Hepatocyte (in vitro differentiated cells): ENCODE results near the gene IPMK. TPM values are rescaled to one million over a fixed set of nuclear protein-coding genes. Genes with fewer than 3 reads are reported as not detected.

Source experiments
- DNase-seq: peaks from one replicate; pipeline ENCODE4 v3.0.0-alpha.2; 2016; ENCODE audit warnings: low spot score
- H2AFZ ChIP-seq: fragments of 200-600 bp; sonication (generic); 2 replicates; pipeline ENCODE4 v1.6.0; 2016; ENCODE audit warnings: antibody characterized with exemption, mild to moderate bottlenecking
- H3K27ac ChIP-seq: fragments of 200-600 bp; sonication (generic); 2 replicates; pipeline ENCODE4 v1.5.1; 2016; ENCODE audit warnings: mild to moderate bottlenecking
- H3K27me3 ChIP-seq: fragments of 200-600 bp; sonication (generic); 2 replicates; pipeline ENCODE4 v1.6.1; 2016
- H3K36me3 ChIP-seq: fragments of 200-600 bp; sonication (generic); replicated peaks from 2 replicates; pipeline ENCODE4 v1.5.1; 2016; ENCODE audit warnings: low read depth; ENCODE audit not compliant: insufficient read depth
- H3K4me1 ChIP-seq: fragments of 200-600 bp; sonication (generic); 2 replicates; pipeline ENCODE4 v1.5.1; 2016; ENCODE audit warnings: mild to moderate bottlenecking, moderate library complexity; ENCODE audit not compliant: insufficient read depth
- H3K4me2 ChIP-seq: fragments of 200-600 bp; sonication (generic); 2 replicates; pipeline ENCODE4 v1.6.0; 2016
- H3K4me3 ChIP-seq: fragments of 200-600 bp; sonication (generic); 2 replicates; pipeline ENCODE4 v1.5.1; 2016; ENCODE audit warnings: mild to moderate bottlenecking
- H3K79me2 ChIP-seq: fragments of 200-600 bp; sonication (generic); 2 replicates; pipeline ENCODE4 v1.6.0; 2017; ENCODE audit warnings: mild to moderate bottlenecking
- H3K9me2 ChIP-seq: fragments of 200-600 bp; sonication (generic); replicated peaks from 2 replicates; pipeline ENCODE4 v1.6.0; 2017; ENCODE audit warnings: mild to moderate bottlenecking; ENCODE audit not compliant: insufficient read depth
- H3K9me3 ChIP-seq: fragments of 200-600 bp; sonication (generic); 2 replicates; pipeline ENCODE4 v1.5.1; 2016; ENCODE audit warnings: low read depth, mild to moderate bottlenecking
- H4K20me1 ChIP-seq: fragments of 200-600 bp; sonication (generic); 2 replicates; pipeline ENCODE4 v1.6.0; 2016; ENCODE audit warnings: mild to moderate bottlenecking; ENCODE audit not compliant: insufficient read depth, poor library complexity, severe bottlenecking
- EZH2 ChIP-seq: fragments of 200-600 bp; sonication (generic); IDR thresholded peaks from 2 replicates; pipeline ENCODE4 v1.6.1; 2016; ENCODE audit warnings: antibody characterized with exemption, mild to moderate bottlenecking, borderline replicate concordance
- EZH2phosphoT487 ChIP-seq: fragments of 200-600 bp; sonication (generic); IDR thresholded peaks from one replicate; pipeline ENCODE4 v1.6.1; 2018; ENCODE audit warnings: antibody characterized with exemption, mild to moderate bottlenecking, low read depth, moderate library complexity; ENCODE audit not compliant: unreplicated experiment, severe bottlenecking
- WGBS: methylation state at CpG from one replicate; pipeline ENCODE4 v1.1.6; 2016; ENCODE audit warnings: low lambda C conversion rate; ENCODE audit errors: missing lambda C conversion rate; 5-methylcytosine and 5-hydroxymethylcytosine counted together
- polyA plus RNA-seq: library from polyadenylated mRNA; unstranded; fragments of >200 nt; fragmentation: Nextera tagmentation; extraction: Ambion mirVana; gene quantifications from 2 replicates; pipeline ENCODE4 v1.2.1, GENCODE V29; 2016
- total RNA-seq: library from RNA; depleted of rRNA; stranded (reverse); fragments of >200 nt; gene quantifications from 2 replicates; pipeline ENCODE4 v1.2.3, GENCODE V29; 2014
- TF ChIP-seq, protein P1 (sequence below): fragments of 200-600 bp; sonication (generic); IDR thresholded peaks from 2 replicates; pipeline ENCODE4 v1.5.1; 2016; ENCODE audit warnings: antibody characterized with exemption, mild to moderate bottlenecking; ENCODE audit not compliant: poor library complexity

Gene IPMK
- total and polyA plus RNA-seq, 2 experiments from 2014 or later = 2.9 to 17.5 TPM

DNA sequence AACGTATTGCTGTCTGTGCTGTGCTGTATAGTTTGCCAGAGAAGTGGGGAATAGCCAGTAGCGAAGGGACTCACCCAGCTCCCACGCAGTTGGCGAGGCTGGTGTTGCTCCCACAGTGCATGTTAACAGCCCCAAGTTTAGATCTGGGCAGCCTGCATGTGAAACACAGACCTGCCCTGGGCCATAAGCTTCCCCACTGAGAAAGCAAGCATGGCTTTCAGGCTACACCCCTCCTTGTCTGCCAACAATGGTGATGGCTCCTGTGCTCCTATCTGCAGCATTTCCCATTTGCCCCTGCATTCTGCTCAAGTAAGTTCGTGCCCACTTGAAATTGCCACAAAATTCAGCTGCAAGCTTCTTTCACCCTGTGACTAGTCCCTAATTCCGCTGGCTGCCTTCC, 57.5 kb downstream of the IPMK start:
- H2AFZ ChIP-seq = no peak overlapping the region
- DNase-seq = no peak
- no peaks in the 10 kb centered on the region for H3K4me1 ChIP-seq
- H3K9me2 ChIP-seq = no peaks in the 10 kb centered on the region
- 91% methylated on average over 6 of the region's 6 CpGs for whole genome bisulfite sequencing
- no peak overlapping the region for H3K4me2 ChIP-seq
- H4K20me1 ChIP-seq = no peaks in the 10 kb centered on the region
- H3K9me3 ChIP-seq = no peaks in the 10 kb centered on the region
- H3K79me2 ChIP-seq = no peaks in the 10 kb centered on the region
- TF ChIP-seq, protein P1, sequence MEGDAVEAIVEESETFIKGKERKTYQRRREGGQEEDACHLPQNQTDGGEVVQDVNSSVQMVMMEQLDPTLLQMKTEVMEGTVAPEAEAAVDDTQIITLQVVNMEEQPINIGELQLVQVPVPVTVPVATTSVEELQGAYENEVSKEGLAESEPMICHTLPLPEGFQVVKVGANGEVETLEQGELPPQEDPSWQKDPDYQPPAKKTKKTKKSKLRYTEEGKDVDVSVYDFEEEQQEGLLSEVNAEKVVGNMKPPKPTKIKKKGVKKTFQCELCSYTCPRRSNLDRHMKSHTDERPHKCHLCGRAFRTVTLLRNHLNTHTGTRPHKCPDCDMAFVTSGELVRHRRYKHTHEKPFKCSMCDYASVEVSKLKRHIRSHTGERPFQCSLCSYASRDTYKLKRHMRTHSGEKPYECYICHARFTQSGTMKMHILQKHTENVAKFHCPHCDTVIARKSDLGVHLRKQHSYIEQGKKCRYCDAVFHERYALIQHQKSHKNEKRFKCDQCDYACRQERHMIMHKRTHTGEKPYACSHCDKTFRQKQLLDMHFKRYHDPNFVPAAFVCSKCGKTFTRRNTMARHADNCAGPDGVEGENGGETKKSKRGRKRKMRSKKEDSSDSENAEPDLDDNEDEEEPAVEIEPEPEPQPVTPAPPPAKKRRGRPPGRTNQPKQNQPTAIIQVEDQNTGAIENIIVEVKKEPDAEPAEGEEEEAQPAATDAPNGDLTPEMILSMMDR = no peak
- no peak overlapping the region for H3K27ac ChIP-seq
- H3K27me3 ChIP-seq = no peaks in the 10 kb centered on the region
- H3K36me3 ChIP-seq = no peaks in the 10 kb centered on the region
- H3K4me3 ChIP-seq = no peak overlapping the region

DNA sequence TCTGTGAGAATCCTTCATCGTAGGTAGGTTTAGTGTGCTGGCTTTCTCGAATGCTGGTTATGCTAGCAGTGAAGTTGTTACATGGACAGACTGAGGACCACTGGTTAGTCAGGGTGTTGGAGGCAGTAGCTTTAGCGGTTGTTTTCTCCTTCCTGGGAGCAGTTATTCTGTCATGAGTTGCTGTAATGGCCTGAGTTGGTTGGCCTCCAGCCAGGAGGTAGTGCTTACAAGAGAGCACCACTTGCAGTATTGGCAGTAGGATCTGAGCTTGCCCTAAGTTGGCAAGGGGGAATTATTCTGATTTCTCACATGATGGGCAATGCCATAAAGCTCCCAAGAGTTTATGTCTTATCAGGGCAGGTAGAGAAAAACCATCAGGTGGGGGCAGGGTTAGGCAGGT, 58.0 kb downstream of the IPMK start:
- Histone ChIP-seq H3K9me2 (no peaks in the 10 kb centered on the region), H3K27ac (no peak overlapping the region), H3K4me1 (no peaks in the 10 kb centered on the region), H3K27me3 (no peaks in the 10 kb centered on the region), H2AFZ (no peak overlapping the region), H3K79me2 (peaks cover 2% of the 10 kb centered on the region), H3K4me3 (no peak overlapping the region), H3K36me3 (no peaks in the 10 kb centered on the region), H4K20me1 (no peaks in the 10 kb centered on the region), H3K9me3 (no peaks in the 10 kb centered on the region), H3K4me2 (no peak overlapping the region)
- TF ChIP-seq, protein P1 = no peak
- no peak for TF ChIP-seq EZH2phosphoT487
- no peak for TF ChIP-seq EZH2
- DNase-seq = no peak
- WGBS = 97% methylated on average over 3 of the region's 3 CpGs

DNA sequence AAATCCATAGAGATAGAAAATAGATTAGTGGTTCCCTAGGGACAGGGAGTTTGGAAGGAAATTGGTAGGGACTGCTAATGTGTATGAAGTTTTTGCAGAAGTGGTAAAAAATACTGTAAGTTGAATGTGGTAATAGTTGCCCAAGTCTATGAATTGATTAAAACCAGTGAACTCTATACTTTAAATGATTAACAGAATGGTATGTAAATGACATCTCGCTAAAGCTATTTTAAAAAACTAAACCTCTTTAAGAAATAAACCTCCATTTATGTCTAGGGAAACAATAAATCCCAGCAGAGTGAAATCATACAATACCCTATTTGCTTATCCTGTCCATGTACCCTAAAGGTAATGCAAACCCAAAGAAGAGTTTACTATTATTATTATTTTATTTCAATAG, 61.4 kb downstream of the IPMK start:
- Histone ChIP-seq H3K36me3 (no peaks in the 10 kb centered on the region), H3K4me3 (no peak overlapping the region), H3K27me3 (no peaks in the 10 kb centered on the region), H3K4me1 (no peaks in the 10 kb centered on the region), H4K20me1 (no peaks in the 10 kb centered on the region), H3K9me3 (no peaks in the 10 kb centered on the region), H3K79me2 (peaks cover 2% of the 10 kb centered on the region), H3K4me2 (no peak overlapping the region), H2AFZ (no peak overlapping the region), H3K9me2 (no peaks in the 10 kb centered on the region), H3K27ac (no peak overlapping the region)
- TF ChIP-seq EZH2 = no peak
- TF ChIP-seq, protein P1 = no peak
- 96% methylated on average over 1 of the region's 1 CpG for WGBS
- no peak for DNase-seq

DNA sequence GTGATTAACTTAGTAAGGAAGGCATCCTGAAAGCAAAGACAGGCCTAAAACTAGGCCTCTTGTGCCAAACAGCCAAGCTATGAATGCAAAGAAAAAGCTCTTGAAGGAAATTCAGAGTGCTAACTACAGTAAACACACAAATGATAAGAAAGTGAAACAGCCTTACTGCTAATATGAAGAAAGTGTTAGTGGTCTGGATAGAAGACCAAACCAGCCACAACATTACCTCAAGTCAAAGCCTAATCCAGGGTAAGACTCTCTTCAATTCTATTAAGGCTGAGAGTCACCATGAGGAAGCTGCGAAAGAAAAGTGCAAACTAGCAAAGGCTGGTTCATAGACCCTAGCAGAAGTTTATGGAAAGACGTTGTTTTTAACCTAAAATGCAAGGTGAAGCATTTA, 66.0 kb downstream of the IPMK start:
- TF ChIP-seq EZH2phosphoT487 = no peak
- no peak for TF ChIP-seq EZH2
- TF ChIP-seq, protein P1 = no peak
- 93% methylated on average over 2 of the region's 2 CpGs for WGBS

More for the DNA sequence above, 66.0 kb downstream of the IPMK start:
- Histone ChIP-seq H3K4me2 (no peak overlapping the region), H3K79me2 (peaks cover 2% of the 10 kb centered on the region), H3K27me3 (no peaks in the 10 kb centered on the region), H3K27ac (no peak overlapping the region), H4K20me1 (no peaks in the 10 kb centered on the region), H3K36me3 (no peaks in the 10 kb centered on the region), H3K9me3 (no peaks in the 10 kb centered on the region), H2AFZ (no peak overlapping the region), H3K4me1 (no peaks in the 10 kb centered on the region), H3K9me2 (no peaks in the 10 kb centered on the region), H3K4me3 (no peak overlapping the region)
- no peak for DNase-seq
